T47D (cell line): ENCODE measurements around the gene RALY.

Source experiments
- DNase-seq, 2 experiments: peaks; one replicate each; pipeline versions ENCODE4 v3.0.0 to v3.0.0-alpha.2; 2011 to 2012; ENCODE audit warnings: low read depth in 1 of 2, low spot score in 1 of 2
- JUND ChIP-seq: IDR thresholded peaks from 2 replicates; pipeline ENCODE4 v1.6.1; 2012; ENCODE audit warnings: low read depth
- in situ Hi-C: cut with HindIII; loops from 2 replicates; pipeline ENCODE4 v1.10.0; 2016; ENCODE audit warnings: low sequenced_read_pairs, low pct_unique_long_range_greater_than_20kb

Gene RALY

DNA sequence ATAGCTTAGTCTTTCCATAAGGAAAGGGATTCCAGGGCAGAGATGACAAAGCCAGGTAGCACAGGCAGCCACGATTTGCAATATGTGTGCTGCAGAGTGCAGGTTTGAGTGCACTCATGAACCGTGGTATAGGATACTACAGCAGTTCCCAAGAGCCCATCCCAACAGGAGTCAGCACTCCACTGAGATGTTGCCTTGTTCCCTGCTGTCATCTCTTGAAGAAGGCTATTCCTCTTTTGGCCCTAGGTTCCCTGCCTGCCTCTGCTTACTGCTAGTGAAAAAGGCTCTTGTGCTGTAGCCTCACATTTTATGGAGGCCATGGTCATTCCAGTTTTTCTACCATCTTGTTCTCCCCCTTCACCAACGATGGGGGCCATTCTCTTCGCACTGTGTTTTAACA is 40.2 kb downstream of the RALY start:
- TF ChIP-seq JUND = no peak
- in situ Hi-C loops = no loop called here
- DNase-seq = no peak

DNA sequence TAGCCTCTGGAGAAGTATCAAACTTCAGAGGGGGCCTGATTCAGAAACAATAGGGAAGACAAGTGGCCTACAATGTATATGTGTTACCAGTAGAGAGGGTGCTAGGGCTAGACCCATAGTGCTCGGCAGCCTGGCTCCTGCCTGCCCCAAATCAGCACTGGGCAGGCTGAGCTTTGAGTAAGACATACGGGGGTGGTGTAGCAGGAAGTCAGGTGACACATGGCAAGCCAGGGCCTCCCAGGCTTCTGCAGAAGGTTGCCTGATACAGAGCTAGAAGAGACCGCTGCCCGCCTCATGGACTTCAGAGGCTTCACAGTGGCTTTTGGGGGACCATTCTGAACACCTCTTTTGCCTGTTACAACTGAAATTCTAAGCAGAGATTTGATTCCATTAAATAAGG is 43.4 kb downstream of the RALY start:
- in situ Hi-C loops = no loop called here
- TF ChIP-seq JUND = no peak
- DNase-seq = no peak

GRCh38 chr20:34037767-34038166 is 44.1 kb downstream of the RALY start:
- DNase-seq = no peak
- no peak for TF ChIP-seq JUND
- in situ Hi-C loops = no loop called here

GRCh38 chr20:34040300-34040995 is 46.7 kb downstream of the RALY start:
- DNase-seq = no peak
- no peak for TF ChIP-seq JUND
- in situ Hi-C loops = no loop called here

GRCh38 chr20:34041226-34041625 is 47.5 kb downstream of the RALY start:
- no peak for TF ChIP-seq JUND
- in situ Hi-C loops = no loop called here
- DNase-seq = no peak

- in situ Hi-C loops = no loop called here
- DNase-seq = no peak
- TF ChIP-seq JUND = no peak
Measured at GRCh38 chr20:34042262-34042661, 48.6 kb downstream of the RALY start.

GRCh38 chr20:34043025-34043424 is 49.3 kb downstream of the RALY start:
- TF ChIP-seq JUND = no peak
- in situ Hi-C loops = no loop called here
- no peak for DNase-seq

GRCh38 chr20:34045294-34045693 is 51.6 kb downstream of the RALY start:
- DNase-seq = no peak
- in situ Hi-C loops = no loop called here
- TF ChIP-seq JUND = no peak

- in situ Hi-C loops = no loop called here
- no peak for DNase-seq
- no peak for TF ChIP-seq JUND
Measured at GRCh38 chr20:34045930-34046725, 52.4 kb downstream of the RALY start.

- no peak for TF ChIP-seq JUND
- in situ Hi-C loops = no loop called here
- no peak for DNase-seq
Measured at GRCh38 chr20:34047010-34047687, 53.4 kb downstream of the RALY start.

GRCh38 chr20:34047917-34048316 is 54.2 kb downstream of the RALY start:
- in situ Hi-C loops = no loop called here
- no peak for TF ChIP-seq JUND
- no peak for DNase-seq

DNA sequence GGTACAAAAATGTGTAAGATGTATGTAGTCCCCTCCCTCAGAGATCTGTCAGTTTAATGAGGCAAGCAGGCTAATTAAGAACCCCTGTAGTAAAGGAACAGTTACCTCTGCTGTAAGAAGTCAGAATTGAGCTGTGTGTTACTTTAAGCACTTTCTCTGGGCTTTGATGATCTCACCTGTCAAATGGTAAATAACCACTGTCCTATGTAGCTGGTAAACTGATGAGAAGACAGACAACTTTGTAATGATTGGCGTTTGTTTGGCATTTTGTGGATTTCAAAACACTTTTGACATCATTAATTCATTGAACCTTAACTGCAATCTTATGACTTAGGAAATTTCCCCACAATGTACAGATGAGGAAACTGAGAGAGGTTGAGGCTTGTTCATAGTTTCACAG is 55.7 kb downstream of the RALY start:
- no peak for DNase-seq
- in situ Hi-C loops = no loop called here
- TF ChIP-seq JUND = no peak
